ENCODE measurements around the gene UQCRQ.

Gene UQCRQ

DNA sequence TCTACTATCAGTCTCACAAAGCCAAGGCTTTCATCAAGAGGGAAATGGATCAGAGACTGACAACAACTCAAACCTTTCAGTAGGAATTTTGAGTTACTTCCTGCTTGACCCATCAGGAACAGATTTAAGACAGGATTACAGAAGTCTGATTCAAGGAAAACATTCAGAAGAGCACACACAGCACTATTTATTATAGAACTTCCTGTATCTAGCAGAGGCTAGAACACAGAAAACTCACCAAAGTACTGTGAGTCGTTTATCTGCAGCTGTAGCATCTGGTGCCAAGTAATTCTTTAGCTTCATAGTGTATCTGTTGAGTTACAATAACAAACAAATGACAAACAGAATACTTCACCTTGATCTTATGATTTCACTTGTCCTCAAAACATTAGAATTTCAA is 20.8 kb downstream of the UQCRQ start:
- TF ChIP-seq CTCF (IDR thresholded peaks at IDR 0.05; ENCODE audit: low read depth, low read length, missing control alignments), result no peak
- no peak overlapping the region for H3K4me3 ChIP-seq (replicated peaks; ENCODE audit: low read depth, low read length)
- no peak for DNase-seq (ENCODE audit: extremely low read depth, low read depth)

DNA sequence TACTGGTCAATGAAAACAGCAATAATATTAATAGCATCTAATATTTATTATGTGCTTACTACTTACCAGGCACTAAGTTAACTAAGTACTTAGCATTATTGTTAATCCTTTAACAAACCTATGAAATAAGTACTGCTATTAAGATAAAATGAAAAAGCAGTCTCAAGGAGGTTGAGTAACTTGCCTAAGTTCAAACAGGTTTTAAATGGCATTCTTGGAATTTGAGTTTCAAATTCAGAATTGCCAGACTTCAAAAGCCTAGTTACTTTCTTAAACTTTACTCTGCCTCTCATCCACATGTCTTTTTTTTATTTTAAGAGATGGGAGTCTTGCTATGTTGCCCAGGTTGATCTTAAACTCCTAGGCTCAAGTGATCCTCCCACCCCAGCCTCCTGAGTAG is 23.1 kb downstream of the UQCRQ start:
- DNase-seq (ENCODE audit: extremely low read depth, low read depth), result no peak
- no peak overlapping the region for H3K4me3 ChIP-seq (replicated peaks; ENCODE audit: low read depth, low read length)
- TF ChIP-seq CTCF (IDR thresholded peaks at IDR 0.05; ENCODE audit: low read depth, low read length, missing control alignments), result no peak

DNA sequence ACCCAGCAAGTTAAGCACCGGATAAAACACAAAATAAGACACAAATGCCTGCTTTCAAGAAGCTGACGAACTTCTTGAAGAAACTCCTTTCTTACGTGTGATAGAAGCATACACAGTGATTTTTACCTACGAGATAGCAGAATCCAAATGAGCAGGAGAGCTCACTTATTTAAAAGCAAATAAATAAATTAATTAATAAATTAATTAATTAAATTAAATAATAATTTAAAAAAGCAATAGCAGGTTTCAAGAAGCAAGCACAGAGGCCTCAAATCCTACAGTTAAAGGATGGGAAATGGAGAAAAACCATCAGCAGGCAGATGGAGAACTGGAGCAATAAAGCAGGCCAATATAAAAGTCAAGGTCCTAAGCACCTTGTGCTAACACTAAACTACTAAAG is 24.4 kb downstream of the UQCRQ start:
- no peak overlapping the region for H3K4me3 ChIP-seq (replicated peaks; ENCODE audit: low read depth, low read length)
- no peak for TF ChIP-seq CTCF (IDR thresholded peaks at IDR 0.05; ENCODE audit: low read depth, low read length, missing control alignments)
- no peak for DNase-seq (ENCODE audit: extremely low read depth, low read depth)

DNA sequence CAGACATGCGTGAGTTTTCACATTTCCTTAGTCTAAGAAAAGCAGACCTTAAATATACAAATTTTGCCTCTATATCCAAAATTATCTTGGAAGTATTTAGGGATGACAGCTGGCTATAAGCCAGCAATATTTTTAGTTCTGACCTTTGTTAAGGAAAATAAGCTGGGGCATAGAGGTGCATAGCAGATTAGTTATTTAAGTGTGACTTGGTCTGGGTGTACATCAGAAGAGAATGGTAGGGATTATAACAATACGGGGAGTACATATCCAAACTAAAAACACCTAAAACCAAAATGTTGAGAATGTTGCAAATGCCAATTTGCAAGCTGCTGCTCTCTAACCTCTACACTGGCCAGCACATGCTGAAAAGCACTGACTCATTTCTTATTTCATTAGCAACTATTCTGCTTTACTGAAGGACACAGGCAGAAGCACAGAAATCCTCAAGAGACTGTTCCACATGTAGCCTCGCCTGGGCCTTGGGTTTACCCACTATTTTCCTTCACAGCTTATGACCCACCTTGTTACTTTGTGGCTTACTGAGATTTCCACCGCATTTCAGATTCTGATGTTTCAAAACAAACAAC is 29.4 kb downstream of the UQCRQ start:
- no peak for DNase-seq (ENCODE audit: extremely low read depth, low read depth)
- TF ChIP-seq CTCF (IDR thresholded peaks at IDR 0.05; ENCODE audit: low read depth, low read length, missing control alignments), result no peak
- H3K4me3 ChIP-seq (replicated peaks; ENCODE audit: low read depth, low read length), result no peak overlapping the region

DNA sequence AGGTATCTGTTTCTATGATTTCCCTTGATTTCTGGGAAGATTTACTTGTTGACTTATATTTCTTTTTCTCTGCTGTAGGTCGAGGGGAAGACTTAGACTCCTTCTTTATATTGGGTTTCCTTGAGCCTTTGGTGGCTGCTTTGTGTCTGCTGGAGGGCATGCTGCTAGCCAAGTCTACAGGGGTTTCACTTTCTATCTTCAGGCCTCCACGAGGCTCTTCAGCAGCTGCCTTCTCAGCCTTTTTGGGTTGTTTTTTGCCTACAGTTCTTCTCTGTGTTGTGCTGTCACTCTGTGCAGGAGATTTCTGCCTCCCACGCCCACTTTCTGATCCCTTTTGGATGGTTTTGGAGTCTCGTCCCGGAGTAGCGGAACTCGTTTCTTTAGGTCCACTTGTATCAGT is 30.2 kb downstream of the UQCRQ start:
- no peak for TF ChIP-seq CTCF (IDR thresholded peaks at IDR 0.05; ENCODE audit: low read depth, low read length, missing control alignments)
- DNase-seq (ENCODE audit: extremely low read depth, low read depth), result no peak
- H3K4me3 ChIP-seq (replicated peaks; ENCODE audit: low read depth, low read length), result no peak overlapping the region

GRCh38 chr5:132898094-132898493 is 31.7 kb downstream of the UQCRQ start:
- H3K4me3 ChIP-seq (replicated peaks; ENCODE audit: low read depth, low read length), result no peak overlapping the region
- no peak for DNase-seq (ENCODE audit: extremely low read depth, low read depth)
- TF ChIP-seq CTCF (IDR thresholded peaks at IDR 0.05; ENCODE audit: low read depth, low read length, missing control alignments), result no peak

GRCh38 chr5:132901036-132901435 is 34.6 kb downstream of the UQCRQ start:
- no peak for TF ChIP-seq CTCF (IDR thresholded peaks at IDR 0.05; ENCODE audit: low read depth, low read length, missing control alignments)

More at GRCh38 chr5:132901036-132901435, 34.6 kb downstream of the UQCRQ start:
- DNase-seq (ENCODE audit: extremely low read depth, low read depth), result no peak
- no peak overlapping the region for H3K4me3 ChIP-seq (replicated peaks; ENCODE audit: low read depth, low read length)

Measured in HFF-Myc (cell line).